OCI-LY3 (cell line): Measurements from ENCODE around the gene KIDINS220.

ENCODE experiments used
- EZH2phosphoT487 ChIP-seq: fragments of 200-600 bp; shearing (Covaris generic); IDR thresholded peaks from 2 replicates; pipeline ENCODE4 v1.6.1; 2018; ENCODE audit warnings: antibody characterized with exemption, mixed run types, low read depth
- TF ChIP-seq, protein P1 (sequence below): fragments of 200-600, 300-600 bp; sonication (generic); IDR thresholded peaks from 2 replicates; pipeline ENCODE4 v1.5.1; 2014; ENCODE audit warnings: antibody characterized with exemption, low read length, low read depth

DNA sequence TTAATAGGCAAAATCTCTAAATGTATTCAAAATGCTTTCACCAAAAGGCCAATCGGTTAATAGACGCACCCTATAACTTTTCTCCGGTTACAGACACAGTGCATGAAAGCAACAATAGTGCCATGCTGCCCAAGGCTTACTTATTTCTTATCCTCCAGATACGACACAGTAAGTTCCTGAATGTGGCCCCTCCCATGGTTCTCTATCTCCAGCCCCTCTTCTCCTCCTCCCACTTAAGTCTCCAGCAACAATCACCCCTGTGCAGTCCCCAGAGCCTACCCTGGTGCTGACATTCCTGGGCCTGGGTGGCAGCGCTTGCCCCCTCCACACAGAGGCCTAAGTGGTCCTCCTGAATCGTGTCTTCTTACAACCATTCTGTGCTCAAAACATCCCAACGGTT, 3.6 kb downstream of the KIDINS220 start:
- TF ChIP-seq, protein P1, sequence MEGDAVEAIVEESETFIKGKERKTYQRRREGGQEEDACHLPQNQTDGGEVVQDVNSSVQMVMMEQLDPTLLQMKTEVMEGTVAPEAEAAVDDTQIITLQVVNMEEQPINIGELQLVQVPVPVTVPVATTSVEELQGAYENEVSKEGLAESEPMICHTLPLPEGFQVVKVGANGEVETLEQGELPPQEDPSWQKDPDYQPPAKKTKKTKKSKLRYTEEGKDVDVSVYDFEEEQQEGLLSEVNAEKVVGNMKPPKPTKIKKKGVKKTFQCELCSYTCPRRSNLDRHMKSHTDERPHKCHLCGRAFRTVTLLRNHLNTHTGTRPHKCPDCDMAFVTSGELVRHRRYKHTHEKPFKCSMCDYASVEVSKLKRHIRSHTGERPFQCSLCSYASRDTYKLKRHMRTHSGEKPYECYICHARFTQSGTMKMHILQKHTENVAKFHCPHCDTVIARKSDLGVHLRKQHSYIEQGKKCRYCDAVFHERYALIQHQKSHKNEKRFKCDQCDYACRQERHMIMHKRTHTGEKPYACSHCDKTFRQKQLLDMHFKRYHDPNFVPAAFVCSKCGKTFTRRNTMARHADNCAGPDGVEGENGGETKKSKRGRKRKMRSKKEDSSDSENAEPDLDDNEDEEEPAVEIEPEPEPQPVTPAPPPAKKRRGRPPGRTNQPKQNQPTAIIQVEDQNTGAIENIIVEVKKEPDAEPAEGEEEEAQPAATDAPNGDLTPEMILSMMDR: no peak
- TF ChIP-seq EZH2phosphoT487: no peak
